Gastrocnemius medialis (tissue), 4 donors: ENCODE data around the gene OR7G3.

Experiments used
- POLR2A ChIP-seq, 2 donors: fragments of 450-650 bp; IDR thresholded peaks; one replicate each; pipeline ENCODE4 v1.6.1; 2017; ENCODE audit warnings: antibody characterized with exemption in 2 of 2, mild to moderate bottlenecking in 2 of 2, moderate library complexity in 2 of 2
- TF ChIP-seq, protein P1 (sequence below), 5 experiments: fragments of 450-650 bp in 3 of 5; fragments of 200-600 bp in 2 of 5; sonication (generic) in 2 of 5; IDR thresholded peaks in 4 of 5; conservative IDR thresholded peaks in 1 of 5; 1 replicate in 4 of 5; 2 replicates in 1 of 5; pipeline ENCODE4 v1.5.1; 2016 to 2019; ENCODE audit warnings: antibody characterized with exemption in 5 of 5, mild to moderate bottlenecking in 3 of 5, moderate library complexity in 3 of 5

DNA sequence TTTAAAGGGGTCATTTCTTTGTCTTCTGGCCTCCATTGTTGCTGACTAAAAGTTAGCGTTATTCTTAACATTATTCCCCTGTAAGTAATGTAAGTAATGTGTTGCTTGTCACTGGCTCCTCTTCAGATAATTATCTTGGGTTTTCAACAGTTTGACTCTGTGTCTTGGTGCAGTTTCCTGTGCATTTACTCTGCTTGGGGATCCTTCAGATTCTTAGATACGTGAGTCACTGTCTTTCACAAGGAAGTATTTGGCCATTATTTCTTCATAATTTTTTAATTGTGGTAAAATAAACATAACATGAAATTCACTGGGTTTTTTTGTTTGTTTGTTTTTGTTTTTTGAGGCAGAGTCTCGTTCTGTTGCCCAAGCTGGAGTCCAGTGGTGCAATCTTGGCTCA, 38.5 kb upstream of the OR7G3 start:
- TF ChIP-seq, protein P1, sequence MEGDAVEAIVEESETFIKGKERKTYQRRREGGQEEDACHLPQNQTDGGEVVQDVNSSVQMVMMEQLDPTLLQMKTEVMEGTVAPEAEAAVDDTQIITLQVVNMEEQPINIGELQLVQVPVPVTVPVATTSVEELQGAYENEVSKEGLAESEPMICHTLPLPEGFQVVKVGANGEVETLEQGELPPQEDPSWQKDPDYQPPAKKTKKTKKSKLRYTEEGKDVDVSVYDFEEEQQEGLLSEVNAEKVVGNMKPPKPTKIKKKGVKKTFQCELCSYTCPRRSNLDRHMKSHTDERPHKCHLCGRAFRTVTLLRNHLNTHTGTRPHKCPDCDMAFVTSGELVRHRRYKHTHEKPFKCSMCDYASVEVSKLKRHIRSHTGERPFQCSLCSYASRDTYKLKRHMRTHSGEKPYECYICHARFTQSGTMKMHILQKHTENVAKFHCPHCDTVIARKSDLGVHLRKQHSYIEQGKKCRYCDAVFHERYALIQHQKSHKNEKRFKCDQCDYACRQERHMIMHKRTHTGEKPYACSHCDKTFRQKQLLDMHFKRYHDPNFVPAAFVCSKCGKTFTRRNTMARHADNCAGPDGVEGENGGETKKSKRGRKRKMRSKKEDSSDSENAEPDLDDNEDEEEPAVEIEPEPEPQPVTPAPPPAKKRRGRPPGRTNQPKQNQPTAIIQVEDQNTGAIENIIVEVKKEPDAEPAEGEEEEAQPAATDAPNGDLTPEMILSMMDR (IDR thresholded peaks at IDR 0.05 in 4 of 5, conservative IDR thresholded peaks at IDR 0.05 in 1 of 5) = no peak
- no peak for TF ChIP-seq POLR2A (IDR thresholded peaks at IDR 0.05)
